NCI-H146 (cell line): Measurements from ENCODE around the gene FGFR3.

Experiments
- DNase-seq: peaks from one replicate; lab custom pipeline; 2025; lab: John Stamatoyannopoulos, UW

Gene FGFR3

GRCh38 chr4:1792832-1793495 is at the start of gene FGFR3:
Gene FGFR3, plus strand, starts transcription at chr4:1793293. Its CDS starts 642 bp downstream, at chr4:1793935.
- peak; percentile 56 for DNase-seq

GRCh38 chr4:1743551-1743950 is 49.5 kb upstream of the FGFR3 start:
- DNase-seq, result no peak

- DNase-seq, result no peak
Observed at GRCh38 chr4:1743975-1744374, 49.1 kb upstream of the FGFR3 start.

GRCh38 chr4:1744552-1744951 is 48.5 kb upstream of the FGFR3 start:
- no peak for DNase-seq

- DNase-seq, result no peak
Observed at GRCh38 chr4:1745165-1745564, 47.9 kb upstream of the FGFR3 start.

GRCh38 chr4:1745697-1746096 is 47.4 kb upstream of the FGFR3 start:
- peak; percentile 12 for DNase-seq

GRCh38 chr4:1746265-1746691 is 46.8 kb upstream of the FGFR3 start:
- peak; percentile 61 for DNase-seq

- DNase-seq, result no peak
Observed at GRCh38 chr4:1746919-1747602, 46.0 kb upstream of the FGFR3 start.

GRCh38 chr4:1747603-1747967 is 45.5 kb upstream of the FGFR3 start:
- no peak for DNase-seq

GRCh38 chr4:1748465-1748995 is 44.6 kb upstream of the FGFR3 start:
- DNase-seq, result peak; percentile 76

GRCh38 chr4:1749370-1749769 is 43.7 kb upstream of the FGFR3 start:
- DNase-seq, result no peak

GRCh38 chr4:1749826-1750225 is 43.3 kb upstream of the FGFR3 start:
- DNase-seq, result no peak

- DNase-seq, result no peak
Observed at GRCh38 chr4:1750381-1751154, 42.5 kb upstream of the FGFR3 start.

- no peak for DNase-seq
Observed at GRCh38 chr4:1751155-1751918, 41.8 kb upstream of the FGFR3 start.

GRCh38 chr4:1751919-1752283 is 41.2 kb upstream of the FGFR3 start:
- no peak for DNase-seq

GRCh38 chr4:1752284-1753041 is 40.6 kb upstream of the FGFR3 start:
- DNase-seq, result no peak

GRCh38 chr4:1753294-1753696 is 39.8 kb upstream of the FGFR3 start:
- no peak for DNase-seq

GRCh38 chr4:1753697-1754311 is 39.3 kb upstream of the FGFR3 start:
- no peak for DNase-seq

- DNase-seq, result no peak
Observed at GRCh38 chr4:1754336-1754735, 38.8 kb upstream of the FGFR3 start.

- DNase-seq, result no peak
Observed at GRCh38 chr4:1755297-1755696, 37.8 kb upstream of the FGFR3 start.

- no peak for DNase-seq
Observed at GRCh38 chr4:1756079-1756478, 37.0 kb upstream of the FGFR3 start.
